AG08395 (cell line): ENCODE measurements around the gene ALOX12B.
A peak's percentile ranks its signal among the peaks of the same experiment; 100 is the strongest.
"Not testable (repeated sequence)": the region's sequence is repeated elsewhere in the genome, so short reads cannot be mapped to it uniquely, and the experiment has no call there.

Experiments used
- DNase-seq: peaks from one replicate; pipeline ENCODE4 v3.0.0; 2012; ENCODE audit warnings: mixed read lengths, low spot score

Gene ALOX12B

DNA sequence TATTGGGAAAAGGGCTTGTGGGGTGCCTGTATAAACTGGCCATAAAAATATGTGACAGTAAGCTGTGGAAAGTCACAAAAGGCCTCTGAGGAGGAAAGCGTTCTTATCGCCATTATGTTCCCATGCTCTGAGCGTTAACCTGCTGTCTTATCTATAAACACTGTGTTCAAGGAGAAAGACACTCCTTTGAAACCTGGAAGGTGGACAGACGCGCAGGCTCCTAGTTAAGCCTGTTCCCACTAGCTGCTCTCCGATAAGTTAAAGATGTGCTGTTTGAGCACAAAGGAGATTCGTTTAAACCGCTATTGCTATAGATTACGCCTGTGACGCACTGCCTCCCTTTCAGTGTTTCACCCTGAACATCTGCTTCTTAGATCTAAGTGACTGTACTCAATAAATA is 5.2 kb downstream of the ALOX12B start:
- DNase-seq, result no peak

DNA sequence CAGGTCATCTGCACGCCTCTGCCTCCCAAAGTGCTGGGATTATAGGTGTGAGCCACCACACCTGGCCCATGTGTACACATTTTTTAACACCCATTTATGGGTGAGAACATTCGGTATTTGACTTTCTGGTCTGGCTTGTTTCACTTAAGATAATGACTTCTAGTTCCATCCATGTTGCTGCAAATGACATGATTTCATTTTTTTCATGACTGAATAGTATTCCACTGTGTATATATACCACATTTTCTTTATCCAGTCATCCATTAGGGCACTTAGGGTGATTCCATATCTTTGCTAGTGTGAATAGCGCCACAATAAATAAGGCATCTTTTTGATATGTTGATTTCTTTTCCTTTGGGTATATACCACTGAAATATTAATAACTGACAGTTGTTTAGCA is 5.6 kb downstream of the ALOX12B start:
- no peak for DNase-seq

DNA sequence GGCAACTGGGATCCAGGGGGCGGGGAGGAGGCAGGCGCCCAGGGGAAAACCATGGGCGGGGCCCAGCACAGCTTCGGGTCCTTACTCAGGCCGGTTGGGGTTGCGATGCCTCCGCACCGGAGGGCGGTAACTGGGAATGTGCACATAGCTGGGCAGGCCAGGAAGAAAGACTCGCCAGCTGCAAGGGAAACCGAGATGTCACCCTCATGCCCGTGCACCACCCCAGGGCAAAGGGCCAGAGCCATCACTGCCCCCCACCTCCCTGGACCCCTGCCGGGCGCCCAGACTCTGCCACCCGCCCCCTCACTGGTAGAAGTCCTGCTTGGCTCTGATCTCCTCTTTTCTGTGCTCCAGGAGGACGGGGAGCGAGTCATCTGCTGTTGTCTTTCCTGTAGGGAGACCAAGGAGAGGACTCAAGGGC is 6.7 kb downstream of the ALOX12B start:
- DNase-seq, result no peak

DNA sequence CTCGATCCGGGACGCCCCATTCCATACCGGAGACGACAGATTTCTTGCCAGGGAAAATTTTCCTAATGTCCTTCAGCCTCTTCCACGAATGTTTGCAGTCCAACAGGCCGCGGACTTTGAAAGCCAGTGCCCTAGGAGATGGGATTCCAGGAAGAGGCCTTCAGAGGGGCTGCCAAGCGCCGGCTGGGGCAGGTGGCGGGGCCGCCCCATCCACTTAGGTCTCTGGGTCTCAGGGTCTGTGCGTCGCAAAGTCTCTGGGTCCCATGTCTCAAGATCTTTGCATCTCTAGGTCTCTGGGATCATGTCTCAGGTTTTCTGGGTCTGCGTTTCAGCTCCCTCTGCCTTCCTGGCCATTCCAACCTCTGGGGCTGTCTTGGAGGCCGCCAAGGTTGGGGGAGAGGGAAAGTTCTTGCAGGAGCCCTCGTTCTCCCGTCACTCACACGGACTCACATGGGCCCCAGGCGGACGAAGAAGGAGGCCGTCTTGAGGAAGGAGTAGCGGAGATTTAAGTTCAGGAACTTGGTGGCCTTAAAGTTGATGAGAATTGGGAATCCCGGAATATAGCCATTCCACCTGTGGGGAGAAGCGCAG is 7.2 kb downstream of the ALOX12B start:
- no peak for DNase-seq

DNA sequence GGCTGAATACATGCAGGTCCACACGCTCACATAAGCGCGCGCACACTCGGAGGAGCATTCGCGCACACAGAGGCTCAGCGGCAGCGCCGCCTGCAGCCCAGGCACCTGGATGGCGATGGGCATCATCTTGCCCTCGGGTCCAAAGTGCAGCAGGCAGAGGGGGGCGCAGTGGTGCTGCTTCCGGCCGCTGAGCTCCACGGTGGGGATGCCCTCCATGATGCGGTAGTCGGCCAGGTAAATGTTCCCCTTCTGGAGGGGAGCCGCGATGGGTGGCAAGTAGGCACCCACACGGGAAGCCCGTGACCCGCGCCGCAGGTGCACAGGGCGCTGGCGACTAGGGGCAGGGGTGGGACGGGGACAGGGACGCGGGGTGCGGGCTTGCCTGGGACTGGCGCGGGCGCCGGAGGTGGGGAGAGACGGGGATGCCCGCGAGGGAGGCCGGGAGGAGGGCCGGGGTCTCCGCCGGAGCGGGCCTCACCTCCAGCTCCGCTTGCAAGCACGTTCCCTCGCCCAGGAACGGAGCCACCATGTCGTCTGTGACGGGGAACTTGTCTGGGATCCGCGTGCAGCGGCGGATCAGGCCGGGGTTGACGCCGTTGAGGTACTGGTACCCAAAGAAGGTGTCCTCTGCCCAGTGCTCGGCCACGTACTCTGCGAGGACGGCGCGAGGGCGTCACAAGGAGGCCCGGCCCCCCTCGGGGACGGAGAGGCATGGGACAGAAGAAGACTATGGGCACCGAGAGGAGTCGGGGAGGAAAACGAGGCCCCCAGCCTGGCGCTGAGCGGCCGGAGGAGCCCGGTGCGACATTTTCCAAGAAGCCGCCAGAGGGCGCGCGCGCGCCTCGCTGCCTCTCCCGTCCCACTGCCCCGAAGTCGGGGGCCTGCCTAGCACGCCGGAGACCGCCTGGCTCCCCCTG is 8.0 kb downstream of the ALOX12B start:
- DNase-seq, result peak; percentile 79

DNA sequence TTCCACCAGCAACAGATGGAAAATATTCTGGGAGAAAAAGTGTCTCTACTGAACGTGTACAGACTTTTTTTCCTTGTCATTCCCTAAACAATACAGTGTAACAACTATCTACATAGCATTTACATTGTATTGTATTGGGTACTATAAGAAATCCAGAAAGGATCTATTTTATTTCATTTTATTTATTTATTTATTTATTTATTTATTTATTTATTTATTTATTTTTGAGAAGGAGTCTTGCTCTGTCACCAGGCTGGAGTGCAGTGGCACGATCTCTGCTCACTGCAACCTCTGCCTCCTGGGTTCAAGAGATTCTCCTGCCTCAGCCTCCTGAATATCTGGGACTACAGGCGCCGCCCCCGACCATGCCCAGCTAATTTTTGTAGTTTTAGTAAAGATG is 9.6 kb downstream of the ALOX12B start:
- DNase-seq, result not testable (repeated sequence)

DNA sequence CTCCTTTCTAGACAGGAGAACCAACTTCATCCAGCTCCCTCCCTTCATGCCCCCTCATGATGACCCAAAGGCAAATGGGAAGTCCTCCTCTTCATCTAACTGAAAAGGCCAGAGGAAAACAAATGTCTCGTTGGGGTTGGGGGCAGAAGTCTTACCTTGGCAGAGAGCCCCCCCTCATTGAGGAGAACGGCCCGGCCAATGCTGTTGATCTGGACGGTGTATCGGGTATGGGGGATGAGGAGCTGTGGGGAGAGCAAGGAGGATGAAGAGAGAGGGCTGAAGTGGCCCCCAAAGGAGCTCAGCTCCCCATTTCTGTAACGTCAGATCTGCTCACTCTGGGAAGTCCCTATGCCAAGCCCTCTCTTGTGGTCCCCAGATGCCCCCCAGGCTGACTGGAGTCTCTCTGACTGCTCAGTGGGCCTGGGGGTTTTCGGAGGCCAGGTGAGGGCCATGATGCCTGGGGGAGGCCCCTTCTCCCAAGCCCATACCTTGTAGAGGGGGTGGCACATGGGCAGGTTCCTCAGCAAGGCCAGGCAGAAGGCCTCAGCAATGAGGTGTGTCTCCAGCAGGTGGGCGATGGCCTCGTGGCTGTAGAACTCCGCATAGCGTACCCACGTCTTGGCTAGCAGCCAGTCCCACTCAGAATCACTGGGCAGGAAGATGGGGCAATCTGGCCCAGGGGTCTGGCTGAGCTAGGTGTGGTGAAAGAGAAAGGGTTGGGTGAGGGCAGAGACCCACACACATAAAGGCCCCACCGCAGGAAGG is 10.8 kb downstream of the ALOX12B start:
- no peak for DNase-seq

DNA sequence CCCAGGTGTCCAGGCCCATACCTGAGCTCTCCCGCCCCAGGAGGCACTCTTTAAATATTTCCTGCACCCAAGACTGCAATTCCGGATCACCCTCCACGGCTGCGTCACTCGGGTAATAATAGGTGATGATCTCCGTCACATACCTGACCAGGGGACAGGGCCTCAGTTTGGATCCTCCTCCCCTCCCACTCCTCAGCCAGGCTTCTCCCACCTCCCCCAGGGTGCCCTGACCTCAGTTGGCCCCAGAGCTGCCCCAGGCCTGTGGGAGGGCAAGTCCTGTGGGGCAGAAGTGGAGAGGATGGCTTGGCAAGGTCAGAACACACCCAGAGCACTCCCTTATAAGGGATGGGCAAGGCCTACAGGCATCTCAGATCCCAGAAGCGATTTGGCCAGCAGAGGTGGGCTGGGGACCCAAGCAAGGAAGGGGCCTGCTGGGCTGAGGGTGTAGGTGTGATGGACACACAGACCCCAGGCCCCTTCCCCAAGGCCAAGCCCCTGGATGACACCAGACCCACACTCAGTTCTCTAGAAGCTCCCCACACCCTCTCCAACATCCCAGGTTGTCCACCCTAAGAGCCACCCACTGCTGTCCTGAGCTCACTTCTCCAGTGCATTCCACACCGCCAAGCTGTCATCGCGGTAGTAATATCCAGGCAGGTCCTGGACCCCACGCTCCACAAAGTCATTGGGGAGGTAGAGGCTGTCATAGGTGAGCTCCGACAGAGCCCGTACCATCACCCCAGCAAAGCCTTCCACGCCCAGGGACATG is 11.8 kb downstream of the ALOX12B start:
- no peak for DNase-seq

DNA sequence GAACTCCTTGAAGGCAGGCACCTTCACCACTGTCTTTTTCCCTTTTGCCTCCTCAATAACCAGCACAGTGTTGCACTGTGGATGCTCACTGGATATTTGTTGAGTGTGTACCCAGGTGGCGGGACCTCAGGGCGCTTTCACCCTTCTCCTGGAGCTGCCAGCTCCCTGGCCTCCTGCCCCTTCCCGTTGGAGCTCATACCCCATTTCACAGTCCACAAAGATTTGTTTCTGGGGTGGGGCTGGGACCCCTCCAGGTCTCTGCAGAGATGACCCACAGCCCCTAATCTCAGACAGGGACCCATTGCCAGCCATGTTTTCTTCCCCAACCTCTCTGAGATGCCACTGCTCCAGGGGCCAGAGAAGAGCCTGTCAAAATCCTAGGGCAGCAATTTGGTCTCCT is 12.4 kb downstream of the ALOX12B start:
- DNase-seq, result no peak

DNA sequence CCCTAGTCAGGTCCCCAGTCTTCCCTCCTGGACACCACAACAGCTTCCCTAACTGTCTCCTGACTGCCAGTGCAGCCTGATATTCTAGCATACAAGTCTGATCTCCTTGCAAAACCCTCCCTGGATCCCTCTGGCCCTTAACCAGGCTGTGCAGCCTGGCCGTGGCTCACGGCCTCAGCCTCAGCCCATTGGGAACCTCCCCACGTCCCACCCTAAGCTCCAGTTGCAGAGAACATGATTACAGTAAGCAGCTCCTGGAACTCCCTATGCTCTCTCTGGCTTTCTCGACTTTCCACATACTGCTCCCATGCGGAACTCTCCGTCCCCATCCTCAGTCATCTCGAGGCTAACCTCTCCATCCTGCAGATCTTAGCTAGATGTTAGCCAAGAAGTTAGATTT is 13.0 kb downstream of the ALOX12B start:
- no peak for DNase-seq

DNA sequence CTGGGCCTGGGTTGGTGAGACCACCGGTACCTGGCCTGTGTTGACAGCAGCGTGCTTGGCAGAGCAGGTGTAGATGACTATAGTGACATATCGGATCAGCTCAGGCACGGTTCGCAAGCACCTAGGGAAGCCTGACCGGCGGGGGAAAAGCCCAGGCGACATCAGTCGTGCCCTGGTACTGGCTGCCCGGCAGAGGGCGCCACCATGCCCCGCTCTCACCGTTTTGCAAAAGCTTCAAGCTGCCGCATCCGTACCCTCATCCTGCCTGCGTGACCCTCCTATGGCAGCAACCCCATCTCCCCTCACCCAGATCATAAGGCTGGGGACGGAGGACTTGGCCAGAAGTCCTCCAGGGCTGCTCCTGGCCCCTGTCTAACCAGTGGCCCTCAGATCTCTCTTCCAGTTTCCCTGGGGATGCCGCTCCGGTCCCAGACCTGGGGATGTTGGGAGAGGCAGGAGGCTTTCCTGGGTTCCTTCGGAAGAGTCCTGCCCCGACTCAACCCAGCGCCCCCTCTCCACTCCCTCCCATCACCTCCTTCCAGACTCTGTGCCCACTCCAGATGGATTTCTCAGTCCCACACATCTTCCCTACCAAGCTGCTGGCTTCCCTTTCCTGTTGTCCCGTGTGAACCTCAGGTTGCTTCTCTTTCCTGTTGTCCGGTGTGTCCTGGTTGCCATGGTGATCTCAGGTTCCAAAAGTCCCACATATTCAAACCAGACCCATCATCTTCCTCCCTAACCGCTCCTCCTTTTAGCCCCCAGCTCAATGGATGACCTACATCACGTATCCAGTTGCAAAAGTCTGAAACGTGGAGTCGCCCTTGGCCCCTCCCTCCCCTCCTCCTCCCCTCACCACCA is 13.7 kb downstream of the ALOX12B start:
- DNase-seq, result peak; percentile 74

DNA sequence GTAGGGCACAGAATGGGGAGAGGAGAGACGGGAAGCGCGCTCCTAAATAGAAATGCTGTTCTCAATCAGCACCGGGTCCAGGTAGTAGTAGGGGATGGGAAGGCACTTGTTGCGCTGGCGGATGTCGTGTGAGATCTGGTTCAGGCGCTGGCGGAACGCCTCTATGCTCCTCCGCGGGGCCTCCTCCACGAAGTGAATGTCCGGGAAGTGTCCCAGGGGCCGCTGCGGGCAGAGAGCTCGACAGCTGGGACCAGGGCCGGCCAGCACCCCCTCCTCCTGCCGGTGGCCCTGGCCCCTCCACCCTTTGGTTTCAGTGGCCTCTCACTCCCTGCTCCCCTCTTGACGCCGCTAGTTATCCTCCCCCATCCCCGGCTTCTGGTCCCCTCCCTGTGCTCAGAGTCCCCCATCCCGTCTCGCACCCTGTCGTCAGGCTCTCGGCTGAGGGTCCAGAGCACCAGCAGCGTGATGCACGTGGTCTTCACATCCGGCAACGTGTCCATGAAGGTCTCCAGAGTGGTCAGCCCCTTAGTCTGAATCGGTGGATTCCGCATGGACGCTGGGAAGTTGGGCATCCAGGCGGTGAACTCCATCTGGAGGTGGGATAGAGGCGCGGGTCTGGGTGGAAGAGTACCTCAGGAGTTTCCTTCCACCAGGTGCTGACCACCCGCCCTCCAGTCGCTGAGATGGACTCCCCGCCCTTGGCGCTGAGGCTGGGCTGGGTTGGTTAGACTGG is 14.6 kb downstream of the ALOX12B start:
- DNase-seq, result no peak

DNA sequence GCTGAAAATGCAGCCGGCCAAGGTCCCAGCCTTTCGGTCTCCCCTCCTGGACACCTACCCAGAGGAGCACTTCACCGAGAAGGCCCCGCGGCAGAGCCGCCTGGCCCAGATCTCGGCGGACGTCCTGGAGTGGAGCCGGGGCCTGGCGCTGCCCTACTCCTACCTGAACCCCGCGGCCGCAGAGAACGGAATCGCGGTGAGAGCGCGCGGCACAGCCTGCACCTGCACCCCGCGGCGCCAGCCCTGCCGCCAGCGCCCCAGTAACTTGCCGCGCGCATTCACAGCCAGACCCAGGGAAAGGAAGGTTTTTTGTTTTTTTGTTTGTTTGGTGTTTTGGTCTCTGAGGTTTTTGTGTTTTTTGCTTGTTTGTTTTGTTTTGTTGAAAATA is 15.2 kb downstream of the ALOX12B start:
- no peak for DNase-seq

DNA sequence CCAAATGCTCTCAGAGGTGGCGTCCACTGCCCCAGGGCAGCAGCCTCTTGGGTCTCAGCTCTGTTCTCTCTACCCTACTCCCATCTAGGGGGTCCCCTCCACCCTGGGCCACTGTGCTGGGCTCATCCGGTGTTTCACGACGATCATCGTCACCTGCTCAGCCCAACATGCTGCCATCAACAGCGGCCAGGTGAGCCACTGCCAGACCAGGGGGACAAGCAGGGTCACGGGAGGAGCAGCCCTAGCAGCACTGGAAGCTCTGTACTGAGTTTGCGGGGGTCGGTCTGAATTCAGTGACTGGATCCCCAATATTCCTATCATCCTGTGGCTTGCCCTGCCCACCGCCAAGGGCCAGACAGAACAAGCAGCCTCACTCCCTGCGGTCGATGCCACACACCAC is 16.0 kb downstream of the ALOX12B start:
- DNase-seq, result no peak

DNA sequence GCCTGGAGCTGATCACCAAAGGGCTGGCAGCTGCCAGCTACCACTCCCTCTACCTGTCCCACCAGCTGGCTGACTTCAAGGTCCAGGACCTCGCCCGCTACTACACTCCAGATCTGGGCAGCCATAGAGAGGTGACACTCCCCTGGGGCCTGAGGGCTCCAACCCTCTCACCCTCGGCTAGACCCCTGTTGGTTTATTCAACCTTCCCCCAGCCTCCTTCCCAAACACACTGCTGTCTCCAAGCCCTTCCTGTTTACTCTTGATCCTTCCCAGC is 18.0 kb downstream of the ALOX12B start:
- no peak for DNase-seq

DNA sequence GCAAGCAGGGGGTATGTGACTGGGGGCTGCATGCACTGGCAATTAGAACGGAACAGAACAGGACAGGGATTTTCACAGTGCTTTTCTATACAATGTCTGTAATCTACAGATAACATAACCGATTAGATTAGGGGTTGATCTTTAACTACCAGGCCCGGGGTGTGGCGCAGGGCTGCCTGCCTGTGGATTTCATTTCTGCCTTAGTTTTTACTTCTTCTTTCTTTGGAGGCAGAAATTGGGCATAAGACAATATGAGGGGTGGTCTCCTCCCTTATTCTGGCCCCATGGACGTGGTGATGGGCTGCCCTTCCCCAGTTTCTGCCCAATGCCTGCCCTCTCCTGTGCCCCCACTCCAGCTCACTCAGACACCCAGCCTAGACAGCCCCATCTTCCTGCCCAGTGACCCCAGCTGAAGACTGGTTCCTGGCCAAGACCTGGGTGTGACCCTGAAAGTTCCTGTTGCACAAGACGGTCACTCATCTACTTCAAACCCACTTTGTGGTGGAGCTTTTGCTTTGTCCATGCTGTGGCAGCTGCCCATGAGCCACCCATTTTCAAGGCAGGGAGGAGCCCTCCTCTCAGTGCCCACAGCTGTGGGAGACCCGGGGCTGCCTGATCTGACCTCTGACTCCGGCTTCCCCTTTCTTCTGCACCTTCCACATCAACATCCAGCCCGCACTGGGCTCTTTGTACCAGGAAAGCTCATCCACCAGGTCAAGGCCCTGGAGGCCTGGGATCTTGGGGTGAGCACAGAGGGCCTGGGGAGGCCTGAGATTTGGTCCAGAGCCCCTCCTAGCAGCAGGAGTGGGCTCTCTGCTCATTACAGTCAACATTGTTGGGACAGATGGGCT is 18.6 kb downstream of the ALOX12B start:
- DNase-seq, result no peak

DNA sequence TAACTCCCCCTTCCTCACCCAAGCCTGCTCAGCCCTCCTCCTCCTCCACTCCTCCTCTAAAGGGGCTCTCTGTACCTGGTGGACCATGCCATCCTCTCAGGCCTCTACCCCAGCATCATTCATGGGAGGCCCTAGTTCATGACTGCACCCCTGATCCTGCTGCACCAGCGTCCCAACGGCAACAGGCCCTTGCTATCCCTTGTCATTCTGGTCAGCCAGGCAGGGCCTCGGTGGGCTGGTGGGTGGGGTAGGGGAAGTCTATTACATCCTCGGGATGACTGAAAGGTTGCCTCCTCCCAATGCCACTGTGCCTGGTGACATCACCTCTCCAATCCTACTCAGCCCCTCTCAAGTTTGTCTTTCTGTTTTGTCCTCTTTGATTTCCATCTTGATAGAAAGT is 19.7 kb downstream of the ALOX12B start:
- DNase-seq, result no peak

DNA sequence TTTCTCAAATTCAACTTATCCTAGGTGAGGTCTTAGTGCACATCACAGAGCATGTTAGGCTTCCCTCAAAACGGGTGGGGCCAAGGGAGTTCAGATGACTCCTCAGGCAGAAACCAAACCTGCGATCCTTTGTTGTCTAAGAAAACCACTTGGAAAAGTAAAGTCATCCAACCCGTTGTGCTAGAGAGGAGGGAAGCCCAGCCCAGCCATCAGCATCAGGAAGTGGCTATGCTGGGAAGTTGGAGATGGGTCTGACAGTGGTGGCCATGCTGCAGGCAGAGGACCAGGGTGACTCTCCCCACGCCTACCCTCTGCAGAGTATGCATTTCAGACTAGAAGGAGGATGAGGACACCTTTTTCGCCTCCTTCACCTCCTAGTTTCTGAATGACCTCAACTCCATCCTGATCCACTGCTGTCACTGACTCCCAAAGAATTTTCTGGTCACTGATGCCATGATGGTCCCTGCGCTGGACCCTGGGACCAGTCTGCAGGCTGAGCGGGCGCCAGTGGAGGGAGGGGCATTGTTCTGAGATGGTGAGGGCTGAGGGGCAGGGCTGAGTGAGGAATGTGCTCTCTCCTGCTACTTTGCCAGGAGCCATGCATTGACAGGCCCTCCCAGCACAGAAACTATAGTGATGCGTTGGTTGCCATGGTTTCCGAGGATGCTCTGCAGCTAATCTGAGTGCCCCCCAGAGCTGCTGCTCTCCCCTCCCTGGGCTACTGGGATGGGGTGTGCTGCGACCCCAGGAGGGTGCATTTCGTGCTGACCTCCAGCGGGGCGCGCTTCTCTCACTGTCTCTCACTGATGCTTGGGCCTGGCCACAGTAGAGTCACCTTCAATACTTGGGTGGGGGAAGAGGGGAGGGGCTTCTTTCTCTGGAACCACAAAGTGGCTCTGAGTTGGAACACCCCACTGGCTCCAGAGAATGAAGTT is 20.4 kb downstream of the ALOX12B start:
- DNase-seq, result no peak

DNA sequence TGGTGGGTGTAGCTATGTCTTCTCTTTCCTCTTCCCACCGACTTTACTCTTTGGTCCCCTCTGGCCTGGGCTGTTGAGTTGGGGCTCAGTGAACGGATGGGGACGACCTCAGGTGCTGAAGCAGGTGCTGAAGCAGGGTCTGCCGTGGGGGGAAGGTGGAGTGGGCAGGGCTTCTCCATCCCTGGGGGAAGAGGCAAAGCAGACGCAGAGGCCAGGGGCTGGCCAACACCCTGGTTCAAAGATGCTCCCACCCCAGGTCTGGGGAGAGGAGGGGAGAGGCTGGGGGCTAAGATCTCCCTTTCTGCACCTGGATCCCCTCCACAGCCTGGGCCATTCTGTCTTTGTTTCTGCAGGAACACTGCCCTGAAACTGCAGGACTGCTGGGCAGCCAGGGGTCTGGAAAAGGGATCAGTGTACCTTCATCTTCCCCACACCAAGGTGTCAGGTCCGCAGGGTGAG is 22.9 kb downstream of the ALOX12B start:
- no peak for DNase-seq
